Dermis blood vessel endothelial cell (primary cell): ENCODE measurements around the gene EFEMP2. TPM values are rescaled to one million over a fixed set of nuclear protein-coding genes. Genes with fewer than 3 reads are reported as not detected.
"Not testable (repeated sequence)": the region's sequence is repeated elsewhere in the genome, so short reads cannot be mapped to it uniquely, and the experiment has no call there.

Experiments used
- DNase-seq: peaks from one replicate; pipeline ENCODE4 v3.0.0; 2010
- total RNA-seq: library from RNA; depleted of rRNA; stranded (reverse); fragments of >200 nt; gene quantifications from 2 replicates; pipeline ENCODE4 v1.2.3, GENCODE V29; 2014

EFEMP2 gene
- total RNA-seq, 1 donor from 2014 or later: 22.1 TPM

DNA sequence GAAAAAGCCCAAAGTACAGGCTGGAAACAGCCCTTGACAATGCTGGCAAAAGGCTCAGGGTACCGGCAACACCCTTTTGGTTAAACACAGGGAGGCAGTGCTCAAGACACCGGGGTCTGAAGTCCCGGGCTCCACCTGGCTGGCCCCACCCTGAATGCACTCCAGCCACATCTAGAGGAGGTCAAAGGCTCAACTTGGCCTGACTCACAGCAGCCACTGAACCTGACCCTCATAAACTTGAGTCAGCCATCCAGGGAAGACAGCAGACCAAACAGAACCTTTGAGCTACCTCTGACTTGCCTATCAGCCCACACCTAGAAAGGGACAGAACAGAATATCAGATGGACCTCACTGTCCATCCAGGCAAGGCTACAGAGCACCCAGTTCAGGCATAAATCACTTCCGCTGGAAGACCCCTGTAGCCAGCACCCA lies 18.4 kb downstream of the EFEMP2 start:
- DNase-seq: no peak

DNA sequence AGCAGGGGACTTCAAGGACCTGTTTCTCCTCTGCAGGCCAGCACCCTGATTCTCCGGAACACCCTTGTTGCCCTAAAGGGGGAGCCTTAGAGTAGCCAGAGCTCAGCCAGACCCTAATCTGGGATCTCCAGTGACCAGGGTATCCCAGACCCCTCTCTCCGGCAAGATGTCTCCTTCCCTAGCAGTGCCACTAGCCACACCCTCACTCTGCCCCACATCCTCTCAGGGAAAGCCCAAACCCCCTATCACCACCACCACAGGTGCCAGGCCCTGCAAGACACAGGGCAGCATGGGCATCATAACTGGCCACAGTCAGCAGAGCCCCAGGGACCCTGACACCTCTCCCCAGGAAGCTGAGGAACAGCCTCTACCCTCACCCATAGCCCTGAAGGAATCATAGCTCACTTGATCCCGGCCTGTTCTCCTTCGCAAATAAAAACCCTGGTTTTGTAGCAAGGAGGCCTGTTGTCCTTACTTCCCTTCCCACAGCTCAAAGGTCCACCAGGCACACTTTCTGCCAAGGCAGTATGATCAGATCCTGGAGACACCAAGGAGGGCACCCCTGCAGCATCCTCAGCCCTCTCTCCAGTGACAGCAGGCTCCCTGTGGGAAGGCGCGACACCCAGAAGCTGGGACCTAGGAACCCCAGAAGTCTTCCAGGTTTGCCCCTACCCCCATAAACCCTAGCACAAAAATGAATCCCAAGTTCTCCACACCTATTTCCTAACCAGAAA lies 19.2 kb downstream of the EFEMP2 start:
- DNase-seq: no peak

DNA sequence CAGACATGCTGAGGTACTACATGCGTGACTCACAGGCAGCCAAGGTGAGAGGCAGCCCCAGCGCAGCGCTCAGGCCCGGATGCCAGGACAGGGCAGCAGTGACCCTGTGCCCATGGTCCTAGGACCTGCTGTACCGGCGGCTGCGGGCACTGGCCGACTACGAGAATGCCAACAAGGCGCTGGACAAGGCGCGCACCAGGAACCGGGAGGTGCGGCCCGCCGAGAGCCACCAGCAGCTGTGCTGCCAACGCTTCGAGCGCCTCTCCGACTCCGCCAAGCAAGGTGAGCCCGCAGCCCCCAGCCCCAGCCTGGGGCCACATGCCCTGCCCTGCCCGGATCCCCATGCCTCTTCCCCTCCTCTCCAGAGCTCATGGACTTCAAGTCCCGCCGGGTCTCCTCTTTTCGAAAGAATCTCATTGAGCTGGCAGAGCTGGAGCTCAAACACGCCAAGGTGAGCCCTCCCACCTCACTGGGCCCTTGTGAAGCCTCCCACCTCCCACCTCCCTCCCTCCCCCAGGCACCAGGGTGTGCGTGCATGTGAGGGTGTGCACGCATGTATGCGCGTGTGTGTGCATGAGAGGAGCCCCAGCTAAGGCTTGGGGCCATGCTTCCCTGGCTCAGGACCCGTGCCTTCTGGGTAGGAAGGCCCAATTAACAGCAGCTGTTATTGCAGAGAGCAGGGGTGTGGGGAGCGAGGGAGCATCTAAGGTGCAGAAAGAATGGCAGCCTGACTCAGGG lies 19.9 kb downstream of the EFEMP2 start:
- no peak for DNase-seq

DNA sequence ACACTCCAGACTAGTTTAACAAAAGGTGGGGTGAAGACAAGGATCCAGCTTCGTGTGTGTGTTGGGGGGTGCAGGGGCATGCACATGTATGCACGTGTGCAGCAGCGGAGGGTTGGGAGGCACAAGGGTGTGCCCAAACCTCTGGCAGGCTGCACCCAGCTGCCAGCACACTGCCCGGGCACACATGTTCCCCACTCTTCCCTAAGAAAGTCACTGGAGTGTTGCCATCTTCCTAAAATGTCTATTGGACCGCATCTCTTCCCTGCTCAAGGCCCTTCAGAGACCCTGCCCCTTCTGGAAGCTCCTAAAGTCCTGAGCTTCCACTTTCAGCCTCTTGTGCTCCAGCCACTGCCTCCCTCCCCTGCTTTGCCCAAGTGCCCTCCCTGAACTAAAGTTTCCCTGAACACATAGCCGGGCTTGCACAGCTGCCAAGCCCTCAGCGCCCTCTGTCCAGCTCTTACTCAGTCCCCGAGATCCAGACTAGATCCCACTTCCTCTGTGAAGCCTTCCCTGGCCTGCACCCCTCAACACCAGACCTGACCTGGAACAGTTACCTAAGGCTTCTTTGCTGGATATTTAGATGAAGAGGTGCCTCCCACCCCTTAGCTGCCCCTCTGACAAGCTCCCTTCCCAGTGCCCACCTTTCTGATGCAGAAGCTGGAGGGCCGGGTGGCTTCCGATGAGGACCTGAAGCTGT lies 20.6 kb downstream of the EFEMP2 start:
- no peak for DNase-seq

DNA sequence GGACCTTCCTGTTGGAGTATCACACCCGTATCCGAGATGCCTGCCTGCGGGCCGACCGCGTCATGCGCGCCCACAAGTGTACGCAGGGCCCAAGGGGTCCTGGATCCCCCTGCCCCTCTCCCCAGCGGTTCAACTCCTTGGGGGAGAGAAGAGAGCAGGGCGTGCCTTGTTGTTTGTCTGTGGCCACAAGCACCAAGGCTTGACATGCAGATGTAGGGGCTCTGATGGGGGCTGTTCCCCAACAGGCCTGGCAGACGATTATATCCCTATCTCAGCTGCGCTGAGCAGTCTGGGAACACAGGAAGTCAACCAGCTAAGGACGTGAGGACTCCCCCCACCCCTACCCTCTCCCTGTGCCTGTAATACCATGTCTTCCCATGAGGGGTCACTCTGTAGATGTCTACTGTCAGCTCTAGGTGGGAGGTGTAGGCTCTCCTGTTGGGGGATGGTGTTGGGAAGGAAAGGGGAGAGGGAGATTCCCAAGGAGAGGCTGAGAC lies 21.5 kb downstream of the EFEMP2 start:
- peak; percentile 45 for DNase-seq

DNA sequence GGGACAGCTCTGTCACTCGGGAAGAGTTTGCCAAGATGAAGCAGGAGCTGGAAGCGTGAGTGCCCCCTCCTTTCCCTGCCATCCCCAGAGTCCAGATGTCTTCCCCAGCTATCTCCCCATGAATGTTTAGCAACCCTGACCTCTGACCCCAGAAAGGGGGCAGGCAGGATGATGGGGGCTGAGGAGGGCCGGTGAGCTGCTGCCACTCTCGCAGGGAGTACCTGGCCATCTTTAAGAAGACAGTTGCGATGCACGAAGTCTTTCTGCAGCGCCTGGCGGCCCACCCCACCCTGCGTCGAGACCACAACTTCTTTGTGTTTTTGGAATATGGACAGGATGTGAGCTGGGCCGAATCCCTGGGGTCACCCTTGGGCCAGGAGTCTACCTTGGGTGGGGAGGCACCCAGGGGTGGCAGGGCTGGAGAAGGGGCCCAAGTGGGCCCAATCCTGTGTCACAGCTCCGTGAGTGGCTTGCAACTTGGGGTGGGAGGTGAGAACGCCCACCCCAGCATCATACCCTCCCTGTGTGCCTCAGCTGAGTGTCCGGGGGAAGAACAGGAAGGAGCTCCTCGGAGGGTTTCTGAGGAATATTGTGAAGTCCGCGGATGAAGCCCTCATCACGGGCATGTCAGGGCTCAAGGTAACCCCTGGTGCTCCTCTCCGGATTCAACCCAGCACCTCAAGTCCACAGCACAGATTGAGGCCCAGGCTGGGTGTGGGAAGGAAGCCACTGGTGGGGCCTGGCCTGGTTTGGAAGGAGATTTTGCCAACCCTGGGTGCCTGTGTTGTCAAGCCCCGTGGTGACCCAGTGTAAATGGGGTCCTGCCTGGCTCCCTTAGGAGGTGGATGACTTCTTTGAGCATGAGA lies 22.1 kb downstream of the EFEMP2 start:
- no peak for DNase-seq

DNA sequence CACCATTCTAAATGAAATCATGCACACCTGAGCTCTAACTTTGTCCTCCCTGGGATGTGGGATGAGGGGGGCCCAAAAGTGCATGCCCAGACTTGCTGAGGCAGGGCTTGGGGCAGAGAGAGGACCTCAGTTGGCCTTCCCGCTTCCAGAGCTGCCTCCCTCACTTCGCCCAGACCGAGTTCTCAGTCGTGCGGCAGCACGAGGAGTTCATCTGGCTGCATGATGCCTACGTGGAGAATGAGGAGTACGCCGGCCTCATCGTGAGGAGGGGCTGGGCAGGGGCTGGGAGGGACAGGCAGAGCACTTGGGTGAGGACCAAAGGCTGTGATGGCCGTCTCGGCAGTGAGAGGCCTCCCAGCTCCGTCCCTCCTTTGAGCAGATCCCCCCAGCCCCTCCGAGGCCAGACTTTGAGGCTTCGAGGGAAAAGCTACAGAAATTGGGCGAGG lies 22.8 kb downstream of the EFEMP2 start:
- no peak for DNase-seq

DNA sequence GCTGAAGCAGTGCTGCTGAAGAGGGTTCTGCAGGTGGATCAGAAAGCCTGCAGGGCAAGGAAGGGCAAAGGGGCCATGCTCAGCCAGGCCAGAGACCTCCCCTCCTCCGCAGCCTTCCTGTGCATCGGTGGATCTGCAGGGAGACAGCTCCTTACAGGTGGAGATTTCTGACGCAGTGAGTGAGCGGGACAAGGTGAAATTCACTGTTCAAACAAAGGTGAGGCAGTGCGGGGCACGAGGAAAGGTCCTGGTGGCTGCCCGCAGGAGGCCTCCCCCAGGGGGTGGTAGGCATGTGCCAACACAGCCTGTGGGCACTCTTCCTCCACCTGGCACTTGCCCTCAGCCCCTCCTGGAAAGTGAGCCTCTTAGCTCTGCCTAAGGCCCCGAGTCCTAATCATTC lies 23.2 kb downstream of the EFEMP2 start:
- DNase-seq: no peak

DNA sequence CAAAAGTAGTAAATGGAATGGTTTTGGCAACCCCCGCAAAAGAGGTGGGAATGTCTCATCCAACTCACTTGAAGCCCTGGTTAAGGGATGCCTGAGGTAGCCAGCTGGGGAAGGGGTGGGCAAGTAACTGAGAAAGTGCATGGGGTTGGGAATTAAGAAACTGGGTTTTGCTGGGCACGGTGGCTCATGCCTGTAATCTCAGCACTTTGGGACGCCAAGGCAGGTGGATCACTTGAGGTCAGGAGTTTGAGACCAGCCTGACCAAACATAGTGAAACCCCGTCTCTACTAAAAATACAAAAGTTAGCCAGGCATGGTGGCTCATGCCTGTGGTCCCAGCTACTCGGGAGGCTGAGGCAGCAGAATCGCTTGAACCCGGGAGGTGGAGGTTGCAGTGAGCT lies 23.9 kb downstream of the EFEMP2 start:
- DNase-seq: not testable (repeated sequence)

DNA sequence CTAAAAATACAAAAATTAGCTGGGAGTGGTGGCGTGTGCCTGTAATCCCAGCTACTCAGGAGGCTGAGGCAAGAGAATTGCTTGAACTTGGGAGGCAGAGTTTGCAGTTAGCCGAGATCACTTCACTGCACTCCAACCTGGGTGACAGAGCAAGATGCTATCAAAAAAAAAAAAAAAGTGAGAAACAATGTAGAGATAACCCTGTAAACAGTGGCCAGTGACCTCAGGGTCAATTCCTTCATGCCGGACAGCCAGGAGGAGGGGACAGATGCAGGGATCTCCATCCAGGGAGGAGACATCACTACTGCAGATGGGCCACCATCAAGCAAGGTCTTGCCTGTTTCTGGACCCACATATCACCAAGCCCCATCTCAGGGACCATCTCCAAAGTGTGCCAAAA lies 24.9 kb downstream of the EFEMP2 start:
- no peak for DNase-seq

DNA sequence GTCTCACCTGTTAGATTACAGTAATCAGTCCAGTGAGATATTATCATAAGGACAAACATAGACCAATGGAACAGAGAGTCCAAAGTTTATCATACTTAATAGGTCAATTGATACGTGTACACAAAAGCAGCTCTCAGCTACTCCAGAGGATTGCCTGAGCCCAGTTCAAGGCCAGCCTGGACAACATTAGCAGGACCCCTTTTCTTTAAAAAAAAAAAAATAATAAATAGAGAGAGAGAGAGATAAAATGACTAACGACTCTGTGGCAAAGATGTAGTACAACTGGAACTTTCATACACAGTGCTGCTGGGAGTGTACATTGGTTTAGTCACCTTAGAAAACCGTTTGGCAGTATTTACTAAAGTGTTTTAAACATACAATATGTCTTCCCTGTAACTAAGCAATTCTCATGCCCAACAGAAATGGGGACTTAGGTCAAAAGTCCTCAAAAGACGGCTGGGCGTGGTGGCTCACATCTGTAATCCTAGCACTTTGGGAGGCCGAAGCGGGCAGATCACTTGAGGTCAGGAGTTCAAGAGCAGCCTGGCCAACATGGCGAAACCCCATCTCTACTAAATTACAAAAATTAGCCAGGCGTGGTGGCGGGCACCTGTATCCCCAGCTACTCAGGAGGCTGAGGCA lies 28.2 kb downstream of the EFEMP2 start:
- no peak for DNase-seq

DNA sequence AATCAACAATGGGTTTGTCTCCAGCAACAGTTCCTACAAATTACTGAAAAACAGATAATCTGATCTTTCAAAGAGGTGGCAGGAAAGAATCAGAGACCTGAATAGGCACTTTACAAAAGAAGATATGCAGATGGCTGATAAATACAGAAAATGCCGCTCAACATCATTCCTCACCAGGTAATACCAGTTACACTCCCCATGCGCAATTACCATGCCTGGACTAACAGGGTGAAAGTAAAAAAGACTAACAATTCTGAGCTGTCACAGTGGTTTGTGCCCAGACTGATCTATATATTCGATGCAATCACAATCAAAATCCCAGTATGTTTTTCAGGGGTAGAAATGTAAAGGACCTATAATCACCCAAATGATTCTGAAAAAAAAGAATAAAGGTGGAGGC lies 28.8 kb downstream of the EFEMP2 start:
- no peak for DNase-seq

DNA sequence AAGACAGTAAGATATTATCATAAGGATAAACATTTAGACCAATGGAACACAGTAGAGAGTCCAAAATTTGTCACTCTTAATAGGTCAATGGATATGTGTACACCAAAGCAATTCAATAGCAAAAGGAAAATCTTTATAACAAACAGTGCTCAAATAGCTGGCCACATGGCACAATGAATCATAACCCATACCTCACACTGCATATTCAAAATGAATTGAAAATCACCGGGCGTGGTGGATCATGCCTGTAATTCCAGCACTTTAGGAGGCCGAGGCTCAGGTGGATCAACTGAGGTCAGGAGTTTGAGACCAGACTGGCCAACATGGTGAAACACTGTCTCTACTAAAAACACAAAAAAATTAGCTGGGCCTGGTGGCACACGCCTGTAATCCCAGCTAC lies 30.5 kb downstream of the EFEMP2 start:
- no peak for DNase-seq

DNA sequence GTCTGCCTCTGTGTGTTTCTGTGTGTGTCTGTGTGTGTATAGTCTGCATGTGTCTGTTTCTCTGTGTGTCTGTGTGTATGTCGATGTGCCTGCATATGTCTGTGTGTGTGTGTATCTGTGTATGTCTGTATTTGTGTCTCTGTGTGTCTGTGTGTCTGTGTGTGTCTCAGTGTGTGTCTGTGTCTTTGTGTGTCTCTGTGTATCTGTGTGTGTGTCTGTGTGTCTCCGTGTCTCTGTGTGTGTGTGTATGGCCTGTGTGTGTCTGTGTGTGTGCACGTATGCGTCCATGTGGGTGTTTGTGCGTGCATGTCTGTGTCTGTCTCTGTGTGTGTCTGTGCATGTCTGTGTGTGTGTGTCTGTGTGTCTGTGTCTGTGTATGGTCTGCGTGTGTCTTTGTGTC lies 38.4 kb downstream of the EFEMP2 start:
- no peak for DNase-seq

DNA sequence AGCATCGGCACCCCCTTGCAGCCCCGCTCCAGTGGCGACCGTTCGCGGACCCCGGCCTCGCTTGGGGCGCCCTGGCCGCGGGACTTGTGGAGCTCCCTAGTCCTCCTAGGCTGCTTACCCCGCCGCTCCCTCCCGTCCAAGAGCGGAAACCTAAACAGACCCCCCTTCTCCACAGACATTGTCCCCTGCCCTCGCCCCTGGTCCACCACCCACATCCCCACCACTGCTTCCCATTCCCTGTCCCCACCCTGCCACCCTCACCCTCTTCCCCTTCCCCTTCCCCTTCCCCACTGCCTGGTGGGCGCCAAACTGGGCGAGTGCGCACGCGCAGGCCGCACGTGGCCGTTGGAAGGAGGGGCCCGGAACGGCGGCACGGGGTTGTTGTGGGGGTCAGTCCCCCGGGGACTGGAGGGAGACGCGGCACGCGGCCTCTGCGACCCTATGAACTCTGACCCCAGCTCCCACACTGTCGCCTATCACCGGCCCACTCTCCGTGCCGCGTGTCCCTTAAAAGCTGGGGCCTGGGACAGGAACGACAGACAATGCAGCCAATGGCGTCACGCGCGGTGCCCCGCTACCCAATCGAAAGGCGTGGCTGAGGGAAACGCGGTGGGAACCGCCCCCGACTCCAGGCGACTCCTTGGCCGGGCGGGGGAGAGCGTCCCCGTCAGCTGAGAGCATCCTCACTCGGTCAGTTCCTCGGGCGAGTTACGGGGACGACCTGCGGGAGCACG lies 39.1 kb downstream of the EFEMP2 start, which contains the start of gene SNX32:
Gene SNX32 (plus strand): TSS at position 667 of the 734 bp plus-strand sequence. CDS start 103 bp downstream, outside the sequence.
- DNase-seq: peak; percentile 95

DNA sequence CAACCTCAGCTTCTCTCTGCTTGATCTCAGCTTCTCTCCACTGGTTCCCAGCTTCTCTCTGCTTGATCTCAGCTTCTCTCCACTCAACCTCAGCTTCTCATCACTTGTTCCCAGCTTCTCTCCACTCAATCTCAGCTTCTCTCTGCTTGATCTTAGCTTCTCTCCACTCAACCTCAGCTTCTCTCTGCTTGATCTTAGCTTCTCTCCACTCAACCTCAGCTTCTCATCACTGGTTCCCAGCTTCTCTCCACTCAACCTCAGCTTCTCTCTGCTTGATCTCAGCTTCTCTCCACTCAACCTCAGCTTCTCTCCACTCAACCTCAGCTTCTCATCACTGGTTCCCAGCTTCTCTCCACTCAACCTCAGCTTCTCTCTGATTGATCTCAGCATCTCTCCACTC lies 40.4 kb downstream of the EFEMP2 start:
- not testable (repeated sequence) for DNase-seq

DNA sequence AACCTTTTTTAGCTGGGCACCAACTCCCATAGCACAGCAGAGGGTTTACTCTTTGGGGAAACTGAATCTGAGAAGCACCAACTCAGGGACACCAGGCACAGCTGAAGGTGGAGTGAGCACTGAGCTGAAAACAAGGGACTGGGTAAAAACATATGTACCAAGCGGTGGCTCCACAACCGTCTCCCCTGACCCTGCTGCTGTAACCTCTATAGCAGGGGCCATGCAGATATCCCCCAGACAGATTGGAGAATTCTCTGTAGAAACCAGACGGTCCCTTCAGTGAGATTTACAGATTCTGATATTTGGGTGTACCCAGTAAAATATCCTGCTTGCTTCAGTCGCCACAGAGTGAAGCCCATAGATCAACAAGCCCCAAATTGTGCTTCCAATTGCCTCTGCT lies 43.1 kb downstream of the EFEMP2 start:
- no peak for DNase-seq

DNA sequence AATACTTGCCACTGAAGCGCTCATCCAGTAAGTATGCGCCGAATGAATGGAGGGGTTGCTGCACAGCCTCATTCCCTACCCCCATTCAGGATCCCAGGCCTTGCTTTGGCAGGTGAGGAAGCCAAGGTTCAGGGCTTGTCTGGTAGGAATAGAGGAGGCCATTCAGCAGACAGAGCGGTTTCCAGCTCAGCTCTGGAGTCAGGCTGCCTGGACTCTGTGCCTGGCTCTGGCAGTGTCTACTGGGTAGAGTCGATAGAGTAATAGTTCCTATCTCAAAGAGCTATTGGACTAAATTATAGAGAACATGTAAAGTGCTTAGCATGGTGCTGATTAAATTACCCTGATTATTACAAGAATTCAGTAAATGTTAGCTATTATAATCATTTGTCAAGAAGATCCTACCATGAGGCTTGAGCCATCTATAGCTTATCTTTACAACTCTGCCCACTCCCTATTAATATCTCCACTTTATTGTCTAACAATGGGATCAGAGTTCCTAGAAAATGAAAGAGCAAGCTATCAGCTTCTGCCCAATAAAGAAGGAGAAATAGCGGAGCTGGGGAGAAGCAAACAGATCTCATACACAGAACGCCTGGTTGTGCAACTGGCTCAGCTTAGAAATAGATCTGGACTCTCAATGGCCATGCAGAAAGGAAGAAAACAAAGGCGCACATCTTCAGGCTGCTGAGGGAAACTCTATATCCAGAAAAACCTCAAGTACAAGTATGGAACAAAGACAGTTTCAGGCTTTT lies 45.4 kb downstream of the EFEMP2 start:
- DNase-seq: no peak

DNA sequence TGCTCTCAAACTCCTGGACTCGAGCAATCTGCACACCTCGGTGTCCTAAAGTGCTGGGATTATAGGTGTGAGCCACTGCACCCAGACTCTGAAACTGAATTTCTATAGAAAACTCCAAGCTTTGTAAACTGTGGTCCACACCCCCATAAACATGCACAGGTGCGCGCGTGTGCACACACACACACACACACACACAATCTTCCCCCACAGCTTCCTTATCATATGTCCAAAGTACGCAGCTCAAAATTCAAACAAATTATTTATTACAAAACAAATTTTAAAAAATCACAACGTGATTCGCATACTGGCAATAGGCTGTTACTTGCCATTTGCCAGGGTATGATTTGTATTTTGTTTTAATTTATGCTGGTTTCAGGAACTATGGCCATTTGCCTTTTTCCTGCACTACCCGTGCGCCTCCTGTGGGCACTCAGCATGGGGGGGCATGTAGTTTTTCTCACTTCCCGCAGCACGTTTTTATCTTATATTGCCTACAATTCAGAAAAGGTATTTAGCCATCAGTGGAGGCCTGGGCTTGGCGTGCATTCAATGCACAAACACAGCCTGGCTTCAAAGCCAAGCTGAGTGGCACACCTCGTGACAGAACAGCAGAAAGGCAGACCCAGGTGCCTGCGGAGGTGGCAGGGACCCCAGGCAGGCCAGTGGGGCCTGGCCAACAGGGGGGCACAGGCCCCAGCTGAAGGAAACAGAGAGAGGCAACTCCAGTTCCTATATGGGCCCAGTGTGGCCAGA lies 49.6 kb downstream of the EFEMP2 start:
- no peak for DNase-seq
